ENCODE measurements around the gene HMGB4.

The HMGB4 gene

GRCh38 chr1:33853431-33853830, 10.4 kb upstream of the HMGB4 start:
- no peak for TF ChIP-seq CTCF (IDR thresholded peaks at IDR 0.05; ENCODE audit: low read depth, low read length)
- no peak overlapping the region for H3K4me3 ChIP-seq (ENCODE audit: low read depth, low read length)

GRCh38 chr1:33854091-33854490, 9.8 kb upstream of the HMGB4 start:
- no peak for TF ChIP-seq CTCF (IDR thresholded peaks at IDR 0.05; ENCODE audit: low read depth, low read length)
- H3K4me3 ChIP-seq (ENCODE audit: low read depth, low read length): no peak overlapping the region

- no peak overlapping the region for H3K4me3 ChIP-seq (ENCODE audit: low read depth, low read length)
- TF ChIP-seq CTCF (IDR thresholded peaks at IDR 0.05; ENCODE audit: low read depth, low read length): no peak
Observed at GRCh38 chr1:33860671-33861070, 3.2 kb upstream of the HMGB4 start.

- H3K4me3 ChIP-seq (ENCODE audit: low read depth, low read length): no peak overlapping the region
- TF ChIP-seq CTCF (IDR thresholded peaks at IDR 0.05; ENCODE audit: low read depth, low read length): no peak
Observed at GRCh38 chr1:33864460-33865389, 846 bp downstream of the HMGB4 start.

- H3K4me3 ChIP-seq (ENCODE audit: low read depth, low read length): no peak overlapping the region
- no peak for TF ChIP-seq CTCF (IDR thresholded peaks at IDR 0.05; ENCODE audit: low read depth, low read length)
Observed at GRCh38 chr1:33866281-33866680, 2.4 kb downstream of the HMGB4 start.

GRCh38 chr1:33867684-33868083, 3.8 kb downstream of the HMGB4 start:
- H3K4me3 ChIP-seq (ENCODE audit: low read depth, low read length): no peak overlapping the region
- TF ChIP-seq CTCF (IDR thresholded peaks at IDR 0.05; ENCODE audit: low read depth, low read length): no peak

GRCh38 chr1:33872275-33872674, 8.4 kb downstream of the HMGB4 start:
- no peak overlapping the region for H3K4me3 ChIP-seq (ENCODE audit: low read depth, low read length)
- no peak for TF ChIP-seq CTCF (IDR thresholded peaks at IDR 0.05; ENCODE audit: low read depth, low read length)
